ENCODE results near the gene GABBR2.

The GABBR2 gene

GRCh38 chr9:98402019-98402840 lies 306.5 kb downstream of the GABBR2 start:
- DNase-seq (ENCODE audit: low read depth) = no peak

GRCh38 chr9:98401140-98402018 lies 307.4 kb downstream of the GABBR2 start:
- DNase-seq (ENCODE audit: low read depth) = no peak

GRCh38 chr9:98399950-98400683 lies 308.6 kb downstream of the GABBR2 start:
- DNase-seq (ENCODE audit: low read depth) = no peak

- no peak for DNase-seq (ENCODE audit: low read depth)
Measured at GRCh38 chr9:98396656-98397055, 312.1 kb downstream of the GABBR2 start.

- DNase-seq (ENCODE audit: low read depth) = no peak
Measured at GRCh38 chr9:98396236-98396635, 312.5 kb downstream of the GABBR2 start.

GRCh38 chr9:98391867-98392266 lies 316.9 kb downstream of the GABBR2 start:
- no peak for DNase-seq (ENCODE audit: low read depth)

- DNase-seq (ENCODE audit: low read depth) = no peak
Measured at GRCh38 chr9:98391406-98391805, 317.3 kb downstream of the GABBR2 start.

- no peak for DNase-seq (ENCODE audit: low read depth)
Measured at GRCh38 chr9:98385751-98386150, 323.0 kb downstream of the GABBR2 start.

- DNase-seq (ENCODE audit: low read depth) = no peak
Measured at GRCh38 chr9:98383758-98384157, 325.0 kb downstream of the GABBR2 start.

- no peak for DNase-seq (ENCODE audit: low read depth)
Measured at GRCh38 chr9:98381311-98382103, 327.2 kb downstream of the GABBR2 start.

- DNase-seq (ENCODE audit: low read depth) = no peak
Measured at GRCh38 chr9:98380065-98380681, 328.6 kb downstream of the GABBR2 start.

GRCh38 chr9:98379572-98379971 lies 329.2 kb downstream of the GABBR2 start:
- no peak for DNase-seq (ENCODE audit: low read depth)

GRCh38 chr9:98378794-98379193 lies 329.9 kb downstream of the GABBR2 start:
- DNase-seq (ENCODE audit: low read depth) = no peak

- DNase-seq (ENCODE audit: low read depth) = no peak
Measured at GRCh38 chr9:98378206-98378780, 330.4 kb downstream of the GABBR2 start.

GRCh38 chr9:98375138-98375726 lies 333.5 kb downstream of the GABBR2 start:
- no peak for DNase-seq (ENCODE audit: low read depth)

- no peak for DNase-seq (ENCODE audit: low read depth)
Measured at GRCh38 chr9:98374385-98375051, 334.2 kb downstream of the GABBR2 start.

- DNase-seq (ENCODE audit: low read depth) = no peak
Measured at GRCh38 chr9:98373609-98374008, 335.1 kb downstream of the GABBR2 start.

GRCh38 chr9:98372077-98372836 lies 336.5 kb downstream of the GABBR2 start:
- no peak for DNase-seq (ENCODE audit: low read depth)

- DNase-seq (ENCODE audit: low read depth) = no peak
Measured at GRCh38 chr9:98370976-98371315, 337.8 kb downstream of the GABBR2 start.

Measured in activated T-cell treated with anti-CD3 and anti-CD28 coated beads for 1 hour (primary cell).